Stomach smooth muscle (tissue), 2 donors: Measurements from ENCODE around the gene TST.

ENCODE experiments used
- H3K27ac ChIP-seq: one replicate; pipeline ENCODE4 v1.7.0; 2013; ENCODE audit warnings: mild to moderate bottlenecking, low read length, inconsistent platforms
- H3K27me3 ChIP-seq, 2 donors: one replicate each; pipeline ENCODE4 v1.7.0; 2013; ENCODE audit warnings: low read length in 2 of 2; ENCODE audit not compliant: insufficient read depth in 2 of 2, control insufficient read depth in 1 of 2
- H3K36me3 ChIP-seq, 2 donors: one replicate each; pipeline ENCODE4 v1.7.0; 2013; ENCODE audit warnings: low read length in 2 of 2; ENCODE audit not compliant: control insufficient read depth in 2 of 2, insufficient read depth in 2 of 2
- H3K4me1 ChIP-seq: one replicate; pipeline ENCODE4 v1.7.0; 2013; ENCODE audit warnings: low read length; ENCODE audit not compliant: control insufficient read depth, insufficient read depth
- H3K4me3 ChIP-seq, 2 donors: one replicate each; pipeline ENCODE4 v1.7.0; 2013; ENCODE audit warnings: low read length in 2 of 2
- H3K9ac ChIP-seq, 2 donors: one replicate each; pipeline ENCODE4 v1.7.0; 2013; ENCODE audit warnings: low read length in 2 of 2, mild to moderate bottlenecking in 1 of 2
- H3K9me3 ChIP-seq, 2 donors: one replicate each; pipeline ENCODE4 v1.7.0; 2013; ENCODE audit warnings: low read length in 2 of 2; ENCODE audit not compliant: control insufficient read depth in 2 of 2
- donor health status: healthy.
- donor health status: Pancreatic carcinoma.

TST gene

GRCh38 chr22:36979016-36979910 lies 40.0 kb downstream of the TST start:
- Histone ChIP-seq H3K9me3 (no peaks in the 10 kb centered on the region), H3K4me1 (peaks cover 8% of the 10 kb centered on the region), H3K36me3 (no peaks in the 10 kb centered on the region), H3K27ac (no peak overlapping the region), H3K27me3 (peaks cover under 1 to 9% of the 10 kb centered on the region in 2 donors), H3K4me3 (no peak overlapping the region), H3K9ac (no peak overlapping the region)

DNA sequence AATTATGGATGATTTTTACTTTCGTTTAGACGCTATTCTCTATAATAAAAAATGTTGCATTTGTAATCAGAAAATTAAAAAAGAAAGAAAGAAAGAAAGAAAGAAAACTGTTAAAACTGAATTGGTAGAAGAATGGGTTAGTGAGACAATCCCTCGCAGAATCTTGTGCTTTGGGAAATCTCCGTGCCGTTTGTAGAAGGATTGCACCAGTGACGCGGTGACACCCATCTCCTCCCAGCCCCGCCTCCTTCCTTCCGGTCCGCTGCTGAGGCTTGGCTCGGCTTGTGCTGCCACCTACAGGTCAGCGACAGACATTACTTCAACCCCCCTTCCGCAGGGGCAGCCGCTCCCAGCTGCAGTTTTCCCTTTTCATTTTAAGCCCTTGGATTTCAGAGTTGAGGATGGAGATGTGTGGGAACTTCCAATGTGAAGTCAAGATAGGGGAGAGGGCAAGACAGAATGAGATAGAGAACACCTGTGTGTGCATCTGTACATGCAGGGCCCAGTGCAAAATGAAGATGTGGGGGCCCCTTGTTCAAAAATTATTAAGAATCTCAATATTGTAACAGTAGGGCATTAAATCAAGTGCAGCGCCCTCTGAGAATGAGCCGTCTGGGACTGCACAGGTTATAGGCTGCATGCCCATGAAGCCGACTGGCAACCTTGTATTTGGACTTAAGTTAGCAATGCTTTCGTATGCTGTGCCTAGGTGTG lies 41.1 kb downstream of the TST start:
- Histone ChIP-seq H3K27me3 (peaks cover 0 to 9% of the 10 kb centered on the region in 2 donors), H3K9ac (peak overlapping the region; percentile 45 to 58), H3K36me3 (no peaks in the 10 kb centered on the region), H3K4me1 (peaks cover 8% of the 10 kb centered on the region), H3K4me3 (peak overlapping the region; percentile 68 to 72), H3K27ac (no peak overlapping the region), H3K9me3 (no peaks in the 10 kb centered on the region)

DNA sequence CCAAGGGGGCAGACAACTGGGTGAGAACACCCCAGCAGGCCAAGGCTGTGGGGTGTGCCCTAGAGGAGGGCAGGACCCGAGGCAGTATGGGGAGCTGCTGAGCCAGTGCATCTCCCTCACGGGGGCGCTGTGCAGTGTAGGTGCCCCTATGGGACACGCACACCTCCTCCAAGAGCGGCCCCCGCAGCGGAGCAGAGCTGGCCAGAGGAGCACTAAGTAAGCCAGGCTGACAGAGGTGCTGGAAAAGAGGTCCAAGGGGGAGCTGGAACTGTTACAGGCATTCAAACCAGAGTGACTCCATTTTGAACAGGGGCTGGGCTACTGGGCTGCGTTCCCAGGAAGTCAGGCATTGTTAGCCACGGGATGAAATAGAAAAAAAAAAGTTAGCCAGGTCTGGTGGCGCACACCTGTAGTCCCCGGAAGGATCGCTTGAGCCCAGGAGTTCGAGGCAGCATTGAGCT lies 41.8 kb downstream of the TST start:
- Histone ChIP-seq H3K9me3 (no peaks in the 10 kb centered on the region), H3K27ac (no peak overlapping the region), H3K36me3 (no peaks in the 10 kb centered on the region), H3K4me3 (peak overlapping the region; percentile 68 to 72), H3K9ac (peak overlapping the region; percentile 45 to 58), H3K4me1 (peaks cover 8% of the 10 kb centered on the region), H3K27me3 (peaks cover 0 to 6% of the 10 kb centered on the region in 2 donors)

DNA sequence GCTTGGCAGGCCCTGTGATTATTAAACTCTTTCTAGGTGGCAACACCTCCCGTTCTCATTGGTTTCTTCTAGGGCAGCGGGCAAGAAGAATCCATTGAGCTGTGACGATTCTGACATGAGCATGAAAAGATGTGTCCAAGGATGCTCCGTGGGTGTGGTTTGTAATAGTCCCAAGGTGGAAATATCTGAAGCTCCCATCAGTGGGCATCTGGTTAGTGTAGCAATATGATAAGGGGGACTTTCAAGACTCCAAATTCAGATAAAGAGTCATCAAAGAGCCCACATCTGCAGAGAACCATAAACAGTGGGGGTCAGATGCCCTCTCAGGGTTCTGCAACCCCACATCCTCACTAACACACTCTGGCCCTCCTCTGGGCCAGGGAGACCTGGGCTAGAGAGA lies 42.6 kb downstream of the TST start:
- no peak overlapping the region for H3K9ac ChIP-seq
- H3K4me3 ChIP-seq, result no peak overlapping the region
- H3K9me3 ChIP-seq, result no peaks in the 10 kb centered on the region
- H3K27ac ChIP-seq, result no peak overlapping the region
- H3K4me1 ChIP-seq, result peaks cover 8% of the 10 kb centered on the region
- H3K36me3 ChIP-seq, result no peaks in the 10 kb centered on the region
- H3K27me3 ChIP-seq, result peaks cover 0 to 2% of the 10 kb centered on the region in 2 donors

DNA sequence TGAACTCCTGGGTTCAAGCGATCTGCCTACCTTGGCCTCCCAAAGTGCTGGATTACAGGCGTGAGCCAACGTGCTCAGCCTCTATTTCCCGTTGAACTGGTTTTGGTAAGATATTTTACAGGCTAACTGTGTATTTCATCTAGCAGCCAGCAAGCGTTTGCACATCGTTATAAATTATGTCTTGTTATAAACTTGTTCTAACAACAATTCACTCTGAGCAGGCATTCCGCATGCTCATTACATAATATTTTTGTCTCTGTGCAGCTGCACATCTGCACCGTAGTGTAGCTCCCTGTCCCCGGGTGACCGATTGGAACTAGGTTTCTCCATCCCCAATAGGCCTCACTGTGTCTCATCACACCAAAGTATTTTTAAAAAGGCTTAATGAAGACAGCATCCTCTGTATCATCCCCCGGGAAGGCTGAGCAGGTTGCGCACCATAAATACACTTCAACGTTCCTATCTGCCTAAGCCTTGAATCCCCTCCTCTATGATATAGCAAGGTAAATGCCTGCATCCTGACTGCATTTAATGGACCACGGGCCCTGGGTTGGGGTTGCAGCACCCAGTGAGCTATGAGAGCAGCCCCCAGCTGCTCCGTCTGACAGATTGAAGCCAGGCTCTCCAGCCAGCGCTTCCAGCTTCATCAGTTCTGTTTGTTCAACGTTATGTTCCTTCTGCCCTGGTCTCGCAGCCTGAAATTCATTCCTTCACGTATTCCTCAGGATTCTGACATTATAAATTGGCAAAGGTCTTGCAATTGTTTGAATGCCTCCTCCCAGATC lies 47.7 kb downstream of the TST start:
- Histone ChIP-seq H3K36me3 (no peaks in the 10 kb centered on the region), H3K27me3 (no peaks in the 10 kb centered on the region), H3K27ac (no peak overlapping the region), H3K9me3 (no peaks in the 10 kb centered on the region), H3K4me3 (no peak overlapping the region), H3K9ac (no peak overlapping the region), H3K4me1 (no peaks in the 10 kb centered on the region)

GRCh38 chr22:36968249-36968964 lies 50.8 kb downstream of the TST start:
- H3K27me3 ChIP-seq, result peaks cover 0 to 3% of the 10 kb centered on the region in 2 donors
- H3K4me3 ChIP-seq, result no peak overlapping the region
- H3K36me3 ChIP-seq, result no peaks in the 10 kb centered on the region
- H3K9me3 ChIP-seq, result no peaks in the 10 kb centered on the region
- no peaks in the 10 kb centered on the region for H3K4me1 ChIP-seq
- no peak overlapping the region for H3K9ac ChIP-seq
- H3K27ac ChIP-seq, result no peak overlapping the region

DNA sequence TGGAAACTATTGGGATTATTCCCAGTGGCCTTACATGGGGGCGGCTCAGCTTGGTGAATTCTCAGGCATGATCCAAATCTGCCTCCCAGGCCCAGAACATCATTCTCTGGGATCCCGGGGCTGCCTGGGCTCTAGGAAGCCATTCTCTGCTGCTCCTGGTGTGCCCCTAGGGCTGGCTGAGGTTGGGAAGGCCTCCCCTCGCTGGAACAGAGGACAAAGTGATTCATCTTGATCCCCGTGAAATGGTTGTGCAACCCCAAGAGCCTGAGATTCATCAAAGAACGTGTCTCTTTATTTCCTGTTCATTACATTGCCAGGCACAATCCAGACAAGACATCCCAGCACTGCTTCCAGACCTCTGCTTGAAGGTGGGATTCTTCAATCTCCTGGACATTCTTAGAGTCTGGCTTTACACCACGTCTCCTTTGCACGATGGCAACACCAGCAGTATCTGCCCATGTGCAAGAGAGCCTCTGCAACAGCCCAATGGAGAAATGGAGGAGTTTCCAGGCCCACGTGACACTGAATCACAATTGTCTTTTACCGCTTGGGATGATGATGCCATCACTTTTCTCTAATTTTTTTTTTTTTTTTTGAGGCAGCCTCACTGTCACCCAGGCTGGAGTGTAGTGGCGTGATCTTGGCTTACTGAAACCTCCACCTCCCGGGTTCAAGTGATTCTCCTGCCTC lies 52.3 kb downstream of the TST start:
- Histone ChIP-seq H3K4me1 (no peaks in the 10 kb centered on the region), H3K9me3 (no peaks in the 10 kb centered on the region), H3K9ac (no peak overlapping the region), H3K27ac (no peak overlapping the region), H3K27me3 (peaks cover 0 to 3% of the 10 kb centered on the region in 2 donors), H3K36me3 (no peaks in the 10 kb centered on the region), H3K4me3 (no peak overlapping the region)

GRCh38 chr22:36965696-36966095 lies 53.6 kb downstream of the TST start:
- Histone ChIP-seq H3K9ac (no peak overlapping the region), H3K27ac (no peak overlapping the region), H3K9me3 (no peaks in the 10 kb centered on the region), H3K27me3 (peaks cover 0 to 3% of the 10 kb centered on the region in 2 donors), H3K4me3 (no peak overlapping the region), H3K4me1 (no peaks in the 10 kb centered on the region), H3K36me3 (no peaks in the 10 kb centered on the region)

DNA sequence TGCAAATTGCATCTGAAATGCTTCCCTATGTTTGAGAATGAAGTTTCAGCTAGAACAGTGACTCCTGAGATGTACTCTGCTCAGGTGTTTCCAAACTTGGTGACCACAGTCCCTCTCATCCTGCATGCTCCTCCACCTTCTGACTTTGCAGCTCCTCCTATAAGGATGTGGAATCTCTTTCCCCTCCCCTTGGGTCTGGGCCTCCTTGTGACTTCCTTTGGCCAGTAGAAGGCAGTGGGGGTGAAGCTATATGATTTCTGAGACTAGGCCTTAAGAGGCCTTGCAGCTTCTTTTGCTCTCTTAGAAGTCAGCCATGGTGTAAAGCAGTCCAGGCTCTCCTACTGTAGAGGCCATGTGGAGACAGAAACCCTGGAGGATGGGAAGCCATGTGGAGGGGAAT lies 55.1 kb downstream of the TST start:
- Histone ChIP-seq H3K4me3 (no peak overlapping the region), H3K36me3 (no peaks in the 10 kb centered on the region), H3K4me1 (no peaks in the 10 kb centered on the region), H3K9ac (no peak overlapping the region), H3K27ac (no peak overlapping the region), H3K9me3 (no peaks in the 10 kb centered on the region), H3K27me3 (peaks cover 3 to 9% of the 10 kb centered on the region in 2 donors)
